ENCODE results near the gene CD47.

CD47 gene

GRCh38 chr3:108090701-108091497 is at the start of gene CD47:
Gene CD47 (minus strand): TSS chr3:108091031. CDS start chr3:108090908, 123 bp downstream.
- peak; percentile 33 to 95 (median 90) for DNase-seq

- no peak for DNase-seq
Measured at GRCh38 chr3:108137460-108137814, 46.6 kb upstream of the CD47 start.

GRCh38 chr3:108136561-108137459 is 46.0 kb upstream of the CD47 start:
- no peak for DNase-seq

- DNase-seq, result no peak
Measured at GRCh38 chr3:108134555-108134880, 43.7 kb upstream of the CD47 start.

- no peak for DNase-seq
Measured at GRCh38 chr3:108133858-108134554, 43.2 kb upstream of the CD47 start.

- no peak for DNase-seq
Measured at GRCh38 chr3:108133048-108133369, 42.2 kb upstream of the CD47 start.

GRCh38 chr3:108131475-108132134 is 40.8 kb upstream of the CD47 start:
- no peak for DNase-seq

GRCh38 chr3:108130701-108131474 is 40.1 kb upstream of the CD47 start:
- DNase-seq, result no peak

GRCh38 chr3:108130236-108130635 is 39.4 kb upstream of the CD47 start:
- no peak for DNase-seq

GRCh38 chr3:108127301-108127988 is 36.6 kb upstream of the CD47 start:
- no peak for DNase-seq

- no peak for DNase-seq
Measured at GRCh38 chr3:108126348-108126747, 35.5 kb upstream of the CD47 start.

- DNase-seq, result no peak
Measured at GRCh38 chr3:108125550-108126071, 34.8 kb upstream of the CD47 start.

- no peak for DNase-seq
Measured at GRCh38 chr3:108125153-108125543, 34.3 kb upstream of the CD47 start.

GRCh38 chr3:108124337-108125152 is 33.7 kb upstream of the CD47 start:
- peak in 3 of 56 donors; percentile 2 to 22 (median 8) for DNase-seq

- no peak for DNase-seq
Measured at GRCh38 chr3:108123326-108123725, 32.5 kb upstream of the CD47 start.

- DNase-seq, result no peak
Measured at GRCh38 chr3:108122276-108122675, 31.4 kb upstream of the CD47 start.

GRCh38 chr3:108119398-108120104 is 28.7 kb upstream of the CD47 start:
- no peak for DNase-seq

- DNase-seq, result peak in 11 of 56 donors; percentile 10 to 76 (median 40)
Measured at GRCh38 chr3:108118038-108118768, 27.4 kb upstream of the CD47 start.
